Astrocyte (in vitro differentiated cells and primary cell): ENCODE data around the gene GSN. TPM values are rescaled to one million over a fixed set of nuclear protein-coding genes. Genes with fewer than 3 reads are reported as not detected.

Source experiments
- DNase-seq: peaks from one replicate; pipeline ENCODE4 v3.0.0-alpha.2; 2010; ENCODE audit warnings: low read depth
- FAIRE-seq: peaks from 2 replicates; lab custom pipeline; 2011; peaks lifted over from hg19 to GRCh38; lab: Jason Lieb, UNC
- H2AFZ ChIP-seq: 2 replicates; pipeline ENCODE4 v1.6.0; 2012; ENCODE audit warnings: low read depth, low read length, inconsistent platforms
- H3K27ac ChIP-seq: 2 replicates; pipeline ENCODE4 v1.5.1; 2011; ENCODE audit warnings: low read depth, low read length, inconsistent platforms
- H3K27me3 ChIP-seq: 2 replicates; pipeline ENCODE4 v1.6.0; 2011; ENCODE audit warnings: low read length, inconsistent platforms; ENCODE audit not compliant: insufficient read depth
- H3K36me3 ChIP-seq: 2 replicates; pipeline ENCODE4 v1.5.1; 2011; ENCODE audit warnings: low read length, inconsistent platforms; ENCODE audit not compliant: insufficient read depth
- H3K4me1 ChIP-seq: 2 replicates; pipeline ENCODE4 v1.5.1; 2011; ENCODE audit warnings: low read length, inconsistent platforms; ENCODE audit not compliant: insufficient read depth
- H3K4me2 ChIP-seq: 2 replicates; pipeline ENCODE4 v1.6.0; 2012; ENCODE audit warnings: low read length, inconsistent platforms
- H3K4me3 ChIP-seq: 2 replicates; pipeline ENCODE4 v1.5.1; 2011; ENCODE audit warnings: low read depth, mild to moderate bottlenecking, low read length, inconsistent platforms; ENCODE audit not compliant: insufficient read depth
- H3K79me2 ChIP-seq: 2 replicates; pipeline ENCODE4 v1.6.0; 2012; ENCODE audit warnings: mild to moderate bottlenecking, low read length, inconsistent platforms; ENCODE audit not compliant: insufficient read depth
- H3K9ac ChIP-seq: 2 replicates; pipeline ENCODE4 v1.6.0; 2012; ENCODE audit warnings: mild to moderate bottlenecking, low read length, inconsistent platforms
- H3K9me3 ChIP-seq: 2 replicates; pipeline ENCODE4 v1.5.1; 2012; ENCODE audit warnings: low read depth, mild to moderate bottlenecking, low read length, inconsistent platforms; ENCODE audit not compliant: insufficient read depth
- H4K20me1 ChIP-seq: 2 replicates; pipeline ENCODE4 v1.6.0; 2012; ENCODE audit warnings: low read length, inconsistent platforms; ENCODE audit not compliant: insufficient read depth
- H3K27ac Mint-ChIP-seq: one replicate; pipeline ENCODE4 v1.8.0; 2021; ENCODE audit warnings: mild to moderate bottlenecking, mixed read lengths; ENCODE audit not compliant: unreplicated experiment
- H3K27me3 Mint-ChIP-seq: one replicate; pipeline ENCODE4 v1.8.0; 2021; ENCODE audit warnings: low read depth, mixed read lengths; ENCODE audit not compliant: unreplicated experiment
- H3K36me3 Mint-ChIP-seq: one replicate; pipeline ENCODE4 v1.8.0; 2021; ENCODE audit warnings: low read depth, mixed read lengths; ENCODE audit not compliant: unreplicated experiment
- H3K4me1 Mint-ChIP-seq: one replicate; pipeline ENCODE4 v1.8.0; 2021; ENCODE audit warnings: low read depth, mixed read lengths; ENCODE audit not compliant: unreplicated experiment
- H3K4me3 Mint-ChIP-seq: one replicate; pipeline ENCODE4 v1.8.0; 2021; ENCODE audit warnings: mild to moderate bottlenecking, moderate library complexity, mixed read lengths; ENCODE audit not compliant: unreplicated experiment
- H3K9me3 Mint-ChIP-seq: one replicate; pipeline ENCODE4 v1.8.0; 2021; ENCODE audit warnings: mild to moderate bottlenecking, mixed read lengths; ENCODE audit not compliant: unreplicated experiment
- CTCF ChIP-seq: IDR thresholded peaks from 2 replicates; pipeline ENCODE4 v1.5.1; 2011; ENCODE audit warnings: low read depth, mild to moderate bottlenecking, inconsistent platforms, low read length, moderate library complexity; ENCODE audit not compliant: insufficient read depth
- EZH2 ChIP-seq: IDR thresholded peaks from 2 replicates; pipeline ENCODE4 v1.6.1; 2012; ENCODE audit warnings: mild to moderate bottlenecking, low read length, inconsistent platforms; ENCODE audit not compliant: insufficient read depth
- total RNA-seq: library from RNA; stranded (reverse); gene quantifications from 2 replicates; pipeline ENCODE4 v1.2.1, GENCODE V29; 2021

The GSN gene
- total RNA-seq, 1 donor from 2014 or later, result 260 TPM

GRCh38 chr9:121303456-121304451 lies 35.8 kb downstream of the GSN start:
- no peaks in the 10 kb centered on the region for H3K9me3 ChIP-seq
- FAIRE-seq, result no peak
- H3K27ac ChIP-seq, result no peak overlapping the region
- no peak for DNase-seq
- Mint-ChIP-seq H3K4me1 (peaks cover 12% of the 10 kb centered on the region), H3K9me3 (no peaks in the 10 kb centered on the region), H3K4me3 (no peak overlapping the region), H3K36me3 (peaks cover 35% of the 10 kb centered on the region), H3K27ac (no peak overlapping the region), H3K27me3 (peaks cover 1% of the 10 kb centered on the region)
- H2AFZ ChIP-seq, result no peak overlapping the region
- no peak overlapping the region for H3K9ac ChIP-seq
- peaks cover 27% of the 10 kb centered on the region for H4K20me1 ChIP-seq
- H3K36me3 ChIP-seq, result peaks cover 27% of the 10 kb centered on the region
- no peak overlapping the region for H3K4me3 ChIP-seq
- no peak overlapping the region for H3K4me2 ChIP-seq
- H3K27me3 ChIP-seq, result no peaks in the 10 kb centered on the region
- H3K79me2 ChIP-seq, result peaks cover 4% of the 10 kb centered on the region
- peaks cover 7% of the 10 kb centered on the region for H3K4me1 ChIP-seq
- no peak for TF ChIP-seq EZH2
- no peak for TF ChIP-seq CTCF

- Histone ChIP-seq H3K4me2 (no peak overlapping the region), H3K79me2 (peaks cover 4% of the 10 kb centered on the region), H3K36me3 (peaks cover 27% of the 10 kb centered on the region), H3K9ac (no peak overlapping the region), H4K20me1 (peaks cover 27% of the 10 kb centered on the region), H3K27ac (no peak overlapping the region), H3K4me3 (no peak overlapping the region), H3K9me3 (no peaks in the 10 kb centered on the region), H2AFZ (no peak overlapping the region), H3K4me1 (no peaks in the 10 kb centered on the region), H3K27me3 (no peaks in the 10 kb centered on the region)
- Mint-ChIP-seq H3K9me3 (no peaks in the 10 kb centered on the region), H3K27me3 (no peaks in the 10 kb centered on the region), H3K4me1 (peaks cover 7% of the 10 kb centered on the region), H3K27ac (no peak overlapping the region), H3K4me3 (no peak overlapping the region), H3K36me3 (peaks cover 39% of the 10 kb centered on the region)
- DNase-seq (no peak), FAIRE-seq (no peak)
- no peak for TF ChIP-seq EZH2
- no peak for TF ChIP-seq CTCF
These were observed 36.7 kb downstream of the GSN start for GRCh38 chr9:121304707-121305106.
